Right renal pelvis (tissue), 4 donors: ENCODE data around the gene PREP. TPM values are rescaled to one million over a fixed set of nuclear protein-coding genes. Genes with fewer than 3 reads are reported as not detected.

Experiments used
- polyA plus RNA-seq, 4 donors: library from polyadenylated mRNA; unstranded; fragments of 120-200 nt; gene quantifications; one replicate each; pipeline ENCODE4 v1.2.1, GENCODE V29; 2013; ENCODE audit not compliant: insufficient read length in 4 of 4

Gene PREP
- polyA plus RNA-seq, 4 donors, result 33.2 to 39.7 (median 35.7) TPM

Other genes starting within 250 kb of the PREP start
- under 1 TPM; 0.16 to 0.76 (median 0.29) TPM for gene POPDC3, start 223.1 kb downstream of the PREP start, polyA plus RNA-seq